PC-9 (cell line): Measurements from ENCODE around the gene AKT1.

ENCODE experiments used
- CTCF ChIP-seq: fragments of 200-600 bp; sonication (generic); conservative IDR thresholded peaks from 2 replicates; pipeline ENCODE4 v1.6.1; 2017; ENCODE audit warnings: mixed run types, antibody characterized with exemption, mild to moderate bottlenecking, moderate library complexity
- EZH2 ChIP-seq: fragments of 200-600 bp; sonication (generic); IDR thresholded peaks from 2 replicates; pipeline ENCODE4 v1.8.0; 2017; ENCODE audit warnings: antibody characterized with exemption, low read depth

DNA sequence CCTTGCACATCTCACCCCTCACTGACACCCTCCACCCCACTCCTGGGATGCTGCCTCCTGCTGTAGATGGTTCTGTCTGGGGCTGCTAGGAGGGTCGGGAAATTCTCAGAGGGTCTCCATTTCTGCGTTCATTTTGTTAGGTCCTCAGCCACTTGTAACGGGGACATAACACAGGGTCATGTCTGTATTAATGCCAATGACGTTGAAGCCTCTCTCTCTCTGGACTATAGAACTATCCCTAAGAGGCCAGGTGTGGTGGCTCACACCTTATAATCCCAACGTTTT, 28.0 kb downstream of the AKT1 start:
- no peak for TF ChIP-seq CTCF
- TF ChIP-seq EZH2: no peak
